ENCODE results near the gene SH2D4B. TPM values are rescaled to one million over a fixed set of nuclear protein-coding genes. Genes with fewer than 3 reads are reported as not detected.

Gene SH2D4B
- total and polyA plus RNA-seq, 2 of the 13 experiments (the other 11 are each of a cell fraction or from before 2014, with no cell fraction given) = not detected

DNA sequence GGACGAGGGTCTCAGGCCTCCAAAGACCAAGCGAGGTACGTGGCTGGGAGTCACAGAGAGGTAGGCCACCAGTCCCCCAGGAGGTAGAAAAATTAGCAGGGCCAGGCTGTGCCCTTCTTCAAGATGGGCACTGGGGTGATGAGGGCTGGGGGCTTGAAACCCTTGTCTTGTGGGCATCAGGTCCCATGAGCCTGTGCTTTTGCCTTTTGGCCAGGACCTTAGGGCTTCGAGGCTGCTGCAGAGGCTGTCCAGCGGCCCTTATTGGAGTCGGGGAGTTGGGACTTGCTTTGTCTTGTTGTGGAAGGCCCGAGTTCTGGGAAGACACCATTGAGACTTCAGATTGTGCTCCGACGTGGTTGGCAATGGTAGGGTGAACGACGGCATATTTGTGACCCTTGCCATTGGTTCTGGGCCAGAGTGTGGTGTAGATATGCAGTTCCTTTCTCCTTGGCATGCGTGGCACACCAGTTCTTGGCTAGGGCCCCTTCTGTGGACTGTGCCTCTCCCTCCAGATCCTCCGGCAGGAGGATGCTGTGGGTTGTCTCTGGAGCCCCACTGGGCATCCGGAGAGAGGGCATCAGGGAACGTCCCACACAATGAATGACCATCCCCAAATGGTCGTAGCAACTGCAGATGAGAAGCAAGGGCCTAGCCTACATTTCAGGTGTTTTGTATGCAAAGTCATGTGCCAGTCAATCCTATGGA lies 931 bp downstream of the SH2D4B start (continued):
- TF ChIP-seq ZNF558 (CRISPR knock-in tag; IDR thresholded peaks at IDR 0.05; ENCODE audit: borderline replicate concordance) (no peak), ZNF30 (CRISPR knock-in tag; IDR thresholded peaks at IDR 0.05) (no peak), KLF16 (CRISPR knock-in tag; IDR thresholded peaks at IDR 0.05) (no peak)

DNA sequence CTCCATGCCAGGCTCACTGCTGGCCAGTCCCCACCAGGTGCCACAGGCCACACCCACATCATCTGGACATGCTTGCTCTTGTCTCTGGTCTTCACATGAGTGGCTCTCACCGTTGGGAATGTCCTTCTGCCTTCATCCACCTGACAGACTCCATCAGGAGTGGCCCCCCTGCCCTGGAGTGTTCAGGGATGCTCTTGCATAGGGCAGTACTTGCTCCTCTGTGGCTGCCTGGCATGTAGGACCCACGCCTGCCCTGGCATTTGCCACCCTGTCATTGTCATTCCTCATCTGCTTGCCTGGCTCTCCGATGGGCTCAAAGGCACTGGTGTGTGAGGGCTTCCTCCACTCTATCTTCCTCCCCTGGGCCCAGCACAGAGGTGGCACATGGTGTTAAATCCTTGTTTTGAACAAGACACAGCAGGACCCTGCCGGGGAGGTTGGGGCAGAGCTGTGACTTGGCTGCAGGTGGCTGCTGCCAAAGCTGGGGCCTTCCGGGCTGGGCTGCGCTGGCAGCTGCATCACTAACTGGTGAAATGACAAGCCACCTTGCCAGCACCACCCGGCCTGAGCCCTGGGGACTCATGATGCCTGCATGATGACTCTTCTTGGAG lies 1.8 kb downstream of the SH2D4B start:
- in situ Hi-C loops (cut with HindIII; ENCODE audit: extremely low pct_ligation_motif_present, low pct_unique_long_range_greater_than_20kb) (no loop called here), intact Hi-C loops (cut with micrococcal nuclease; ENCODE audit: unreplicated experiment) (loop anchor here (10.0 kb wide), 1 partner anchor 155 kb away; no protein-coding TSS in a partner anchor)
- no peaks in the 10 kb centered on the region for H3K79me2 ChIP-seq (ENCODE audit: insufficient read depth, low read length)
- 49% methylated on average over 5 of the region's 7 CpGs for WGBS (ENCODE audit: low lambda C conversion rate)
- no peak overlapping the region for H3K27ac ChIP-seq (ENCODE audit: extremely low read length, insufficient read depth, low read length)
- H4K20me1 ChIP-seq (ENCODE audit: insufficient read depth, low read length) = no peaks in the 10 kb centered on the region
- no peak for FAIRE-seq
- no peak overlapping the region for H3K9ac ChIP-seq (ENCODE audit: insufficient read depth, low read depth, low read length)
- no peaks in the 10 kb centered on the region for H3K36me3 ChIP-seq (replicated peaks in 1 of 2; ENCODE audit: control insufficient read depth in 1 of 2, insufficient read depth in 2 of 2, low read length in 2 of 2)
- no peaks in the 10 kb centered on the region for H3K4me1 ChIP-seq (ENCODE audit: insufficient read depth, low read length)
- H3K27me3 ChIP-seq (ENCODE audit: control insufficient read depth in 1 of 2, insufficient read depth in 2 of 2, low read length in 2 of 2) = peaks cover 5 to 19% of the 10 kb centered on the region in 2 experiments; a peak in 2 of 5 replicates
- POLR2A ChIA-PET = no interaction called here
- no peak overlapping the region for H3K4me3 ChIP-seq (replicated peaks in 1 of 3; ENCODE audit: insufficient read depth in 1 of 3, low read depth in 2 of 3, low read length in 3 of 3)
- ATAC-seq = no peak
- DNase-seq (ENCODE audit: low spot score) = no peak
- CTCF ChIA-PET (ENCODE audit: low intra/inter-chr PET ratio, low total read pairs) = no interaction called here
- no peak overlapping the region for H3K4me2 ChIP-seq (ENCODE audit: low read depth, low read length)
- H3K9me3 ChIP-seq (ENCODE audit: low read length) = no peaks in the 10 kb centered on the region
- no peak overlapping the region for H2AFZ ChIP-seq (ENCODE audit: low read length)
- BruUV-seq (replicated peaks) = no TSS peak
- TF ChIP-seq TBX3 (IDR thresholded peaks at IDR 0.05; ENCODE audit: borderline replicate concordance) (no peak), SNAPC2 (CRISPR knock-in tag; IDR thresholded peaks at IDR 0.05) (no peak), ZNF790 (CRISPR knock-in tag; IDR thresholded peaks at IDR 0.05; ENCODE audit: borderline replicate concordance) (no peak), KDM2A (CRISPR knock-in tag; IDR thresholded peaks at IDR 0.05; ENCODE audit: borderline replicate concordance, low read depth) (no peak), ZNF878 (CRISPR knock-in tag; IDR thresholded peaks at IDR 0.05) (no peak), ZNF737 (CRISPR knock-in tag; IDR thresholded peaks at IDR 0.05; ENCODE audit: borderline replicate concordance) (no peak), ZNF143 (CRISPR knock-in tag; IDR thresholded peaks at IDR 0.05) (no peak), FOSL2 (CRISPR knock-in tag; IDR thresholded peaks at IDR 0.05) (no peak)
- TF ChIP-seq, protein P1, sequence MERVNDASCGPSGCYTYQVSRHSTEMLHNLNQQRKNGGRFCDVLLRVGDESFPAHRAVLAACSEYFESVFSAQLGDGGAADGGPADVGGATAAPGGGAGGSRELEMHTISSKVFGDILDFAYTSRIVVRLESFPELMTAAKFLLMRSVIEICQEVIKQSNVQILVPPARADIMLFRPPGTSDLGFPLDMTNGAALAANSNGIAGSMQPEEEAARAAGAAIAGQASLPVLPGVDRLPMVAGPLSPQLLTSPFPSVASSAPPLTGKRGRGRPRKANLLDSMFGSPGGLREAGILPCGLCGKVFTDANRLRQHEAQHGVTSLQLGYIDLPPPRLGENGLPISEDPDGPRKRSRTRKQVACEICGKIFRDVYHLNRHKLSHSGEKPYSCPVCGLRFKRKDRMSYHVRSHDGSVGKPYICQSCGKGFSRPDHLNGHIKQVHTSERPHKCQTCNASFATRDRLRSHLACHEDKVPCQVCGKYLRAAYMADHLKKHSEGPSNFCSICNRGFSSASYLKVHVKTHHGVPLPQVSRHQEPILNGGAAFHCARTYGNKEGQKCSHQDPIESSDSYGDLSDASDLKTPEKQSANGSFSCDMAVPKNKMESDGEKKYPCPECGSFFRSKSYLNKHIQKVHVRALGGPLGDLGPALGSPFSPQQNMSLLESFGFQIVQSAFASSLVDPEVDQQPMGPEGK (CRISPR knock-in tag; IDR thresholded peaks at IDR 0.05) = no peak
- TF ChIP-seq, protein P2, sequence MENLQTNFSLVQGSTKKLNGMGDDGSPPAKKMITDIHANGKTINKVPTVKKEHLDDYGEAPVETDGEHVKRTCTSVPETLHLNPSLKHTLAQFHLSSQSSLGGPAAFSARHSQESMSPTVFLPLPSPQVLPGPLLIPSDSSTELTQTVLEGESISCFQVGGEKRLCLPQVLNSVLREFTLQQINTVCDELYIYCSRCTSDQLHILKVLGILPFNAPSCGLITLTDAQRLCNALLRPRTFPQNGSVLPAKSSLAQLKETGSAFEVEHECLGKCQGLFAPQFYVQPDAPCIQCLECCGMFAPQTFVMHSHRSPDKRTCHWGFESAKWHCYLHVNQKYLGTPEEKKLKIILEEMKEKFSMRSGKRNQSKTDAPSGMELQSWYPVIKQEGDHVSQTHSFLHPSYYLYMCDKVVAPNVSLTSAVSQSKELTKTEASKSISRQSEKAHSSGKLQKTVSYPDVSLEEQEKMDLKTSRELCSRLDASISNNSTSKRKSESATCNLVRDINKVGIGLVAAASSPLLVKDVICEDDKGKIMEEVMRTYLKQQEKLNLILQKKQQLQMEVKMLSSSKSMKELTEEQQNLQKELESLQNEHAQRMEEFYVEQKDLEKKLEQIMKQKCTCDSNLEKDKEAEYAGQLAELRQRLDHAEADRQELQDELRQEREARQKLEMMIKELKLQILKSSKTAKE (CRISPR knock-in tag; IDR thresholded peaks at IDR 0.05; ENCODE audit: borderline replicate concordance) = no peak
- TF ChIP-seq, protein P3, sequence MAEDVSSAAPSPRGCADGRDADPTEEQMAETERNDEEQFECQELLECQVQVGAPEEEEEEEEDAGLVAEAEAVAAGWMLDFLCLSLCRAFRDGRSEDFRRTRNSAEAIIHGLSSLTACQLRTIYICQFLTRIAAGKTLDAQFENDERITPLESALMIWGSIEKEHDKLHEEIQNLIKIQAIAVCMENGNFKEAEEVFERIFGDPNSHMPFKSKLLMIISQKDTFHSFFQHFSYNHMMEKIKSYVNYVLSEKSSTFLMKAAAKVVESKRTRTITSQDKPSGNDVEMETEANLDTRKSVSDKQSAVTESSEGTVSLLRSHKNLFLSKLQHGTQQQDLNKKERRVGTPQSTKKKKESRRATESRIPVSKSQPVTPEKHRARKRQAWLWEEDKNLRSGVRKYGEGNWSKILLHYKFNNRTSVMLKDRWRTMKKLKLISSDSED (CRISPR knock-in tag; IDR thresholded peaks at IDR 0.05) = no peak

Measured in HepG2 (cell line).